ENCODE results near the gene RAPGEF4.

RAPGEF4 gene

GRCh38 chr2:172997031-172997430 lies 261.4 kb downstream of the RAPGEF4 start:
- DNase-seq (ENCODE audit: low read depth in 2 of 2) = no peak

GRCh38 chr2:172998547-172999272 lies 263.1 kb downstream of the RAPGEF4 start:
- no peak for DNase-seq (ENCODE audit: low read depth in 2 of 2)

- DNase-seq (ENCODE audit: low read depth in 2 of 2) = no peak
Measured at GRCh38 chr2:172999641-173000386, 264.2 kb downstream of the RAPGEF4 start.

DNA sequence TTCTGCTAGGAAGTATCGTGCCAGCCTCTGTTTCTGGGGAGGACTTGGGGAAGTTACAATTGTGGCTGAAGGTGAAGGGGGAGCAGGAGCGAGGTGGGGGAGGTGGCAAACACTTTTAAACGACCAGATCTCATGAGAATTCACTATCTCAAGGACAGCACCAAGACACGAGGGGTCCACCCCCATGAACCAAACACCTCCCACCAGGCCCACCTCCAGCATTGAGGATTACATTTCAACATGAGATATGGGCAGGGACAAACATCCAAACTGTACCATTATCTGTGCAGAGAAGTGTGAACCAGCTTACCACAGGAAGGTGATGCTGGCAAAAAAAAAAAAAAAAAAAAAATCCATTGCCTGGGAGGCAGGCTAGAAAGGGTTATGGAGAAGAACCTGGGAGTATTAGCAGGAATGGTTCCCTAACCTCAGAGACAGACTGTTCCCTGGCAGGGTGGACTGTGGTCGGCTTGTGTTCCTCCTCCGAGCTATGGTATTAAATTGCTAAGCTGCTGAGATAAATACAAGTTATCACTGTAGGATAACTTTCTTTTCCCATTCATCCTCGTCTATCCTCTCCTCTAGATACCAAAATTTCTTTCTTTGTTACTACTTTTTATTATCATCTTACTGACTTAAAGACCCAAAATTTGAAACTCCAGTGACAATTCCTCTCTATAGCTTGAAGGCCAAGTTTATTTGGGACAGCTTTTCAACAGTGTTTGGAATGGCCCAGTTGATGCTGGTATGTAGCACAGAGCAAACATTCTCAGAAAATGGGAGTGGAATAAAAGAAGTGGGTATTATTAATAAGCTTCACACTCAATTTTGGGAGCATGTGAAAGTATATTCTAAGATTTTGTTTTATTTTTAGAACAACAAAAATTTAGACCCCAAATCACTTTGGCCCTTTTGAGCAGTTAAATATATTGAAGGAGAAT lies 266.3 kb downstream of the RAPGEF4 start:
- no peak for DNase-seq (ENCODE audit: low read depth in 2 of 2)

GRCh38 chr2:173002751-173003541 lies 267.3 kb downstream of the RAPGEF4 start:
- DNase-seq (ENCODE audit: low read depth in 2 of 2) = no peak

GRCh38 chr2:173008786-173009185 lies 273.1 kb downstream of the RAPGEF4 start:
- no peak for DNase-seq (ENCODE audit: low read depth in 2 of 2)

DNA sequence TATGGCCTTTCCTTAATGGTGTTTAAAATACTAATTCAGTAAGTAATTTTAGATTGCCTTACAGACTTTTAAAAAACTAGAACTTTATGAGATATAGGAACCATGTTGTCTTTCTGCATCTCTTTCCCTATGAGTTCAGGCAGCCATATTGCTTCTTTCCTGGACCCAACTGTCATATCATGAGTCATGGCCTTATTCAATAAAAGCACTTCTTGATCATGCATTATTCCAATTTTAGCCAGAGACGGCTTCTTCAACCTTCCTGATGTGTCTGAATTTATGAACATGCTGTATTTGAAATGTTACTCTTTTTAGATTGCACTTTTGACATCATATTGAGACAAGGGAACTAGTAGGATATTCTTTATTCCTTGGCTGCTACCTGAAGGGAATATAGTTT lies 274.6 kb downstream of the RAPGEF4 start:
- DNase-seq (ENCODE audit: low read depth in 2 of 2) = no peak

GRCh38 chr2:173016451-173016850 lies 280.8 kb downstream of the RAPGEF4 start:
- no peak for DNase-seq (ENCODE audit: low read depth in 2 of 2)

DNA sequence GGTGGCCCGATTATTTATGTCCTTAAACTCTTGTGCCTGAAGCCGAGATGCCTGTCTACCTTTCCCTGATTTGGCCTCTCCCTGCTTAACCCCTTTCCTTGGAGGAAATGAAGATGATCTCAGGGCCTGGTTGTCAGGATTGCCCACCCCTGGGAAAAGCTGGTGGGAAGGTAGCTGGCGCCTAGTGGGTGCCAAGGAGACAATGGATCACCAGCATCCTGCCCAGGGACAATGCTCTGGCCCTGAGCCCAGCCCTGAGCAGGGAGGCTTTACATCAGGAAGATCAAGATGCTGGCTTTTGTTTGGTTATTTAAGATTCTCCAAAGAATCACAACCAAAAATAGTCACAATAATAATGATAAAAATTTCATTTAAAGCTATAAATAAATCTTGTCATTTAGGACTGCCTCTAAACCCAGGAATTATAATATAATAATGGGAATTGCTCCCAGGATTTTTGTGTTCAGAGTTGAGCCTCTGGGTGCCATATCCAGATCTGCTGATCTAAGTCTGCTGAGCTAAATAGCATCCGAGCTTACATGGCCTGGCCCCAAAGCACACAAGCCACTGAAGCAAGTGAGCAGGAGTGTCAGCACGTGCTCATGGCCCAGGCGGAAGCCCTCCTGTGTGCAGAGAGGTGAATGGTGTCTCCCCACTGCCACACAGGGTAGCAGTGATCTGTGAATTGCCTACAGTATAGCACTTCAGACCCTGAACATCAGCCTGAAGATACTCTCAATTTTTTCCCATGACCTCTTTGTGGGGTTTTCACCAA lies 282.2 kb downstream of the RAPGEF4 start:
- no peak for DNase-seq (ENCODE audit: low read depth in 2 of 2)

DNA sequence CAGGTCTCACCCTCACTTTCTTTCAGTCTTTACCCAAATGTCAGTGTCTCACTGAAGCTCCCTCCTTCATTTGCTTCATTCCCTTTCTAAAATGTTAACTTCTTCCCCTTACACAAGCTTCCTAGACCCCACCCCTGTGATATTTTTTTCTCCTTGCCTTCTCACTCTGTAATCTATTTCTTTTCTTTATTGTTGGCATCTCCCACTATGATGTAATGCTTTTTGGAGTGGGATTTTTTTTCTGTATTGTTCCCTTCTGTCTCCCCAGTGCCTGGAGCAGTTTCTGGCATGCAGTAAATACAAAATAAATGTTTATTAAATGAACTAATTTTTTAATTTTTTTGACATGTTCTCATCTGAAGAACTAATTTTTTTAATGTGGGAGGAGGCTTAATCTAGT lies 284.1 kb downstream of the RAPGEF4 start:
- no peak for DNase-seq (ENCODE audit: low read depth in 2 of 2)

DNA sequence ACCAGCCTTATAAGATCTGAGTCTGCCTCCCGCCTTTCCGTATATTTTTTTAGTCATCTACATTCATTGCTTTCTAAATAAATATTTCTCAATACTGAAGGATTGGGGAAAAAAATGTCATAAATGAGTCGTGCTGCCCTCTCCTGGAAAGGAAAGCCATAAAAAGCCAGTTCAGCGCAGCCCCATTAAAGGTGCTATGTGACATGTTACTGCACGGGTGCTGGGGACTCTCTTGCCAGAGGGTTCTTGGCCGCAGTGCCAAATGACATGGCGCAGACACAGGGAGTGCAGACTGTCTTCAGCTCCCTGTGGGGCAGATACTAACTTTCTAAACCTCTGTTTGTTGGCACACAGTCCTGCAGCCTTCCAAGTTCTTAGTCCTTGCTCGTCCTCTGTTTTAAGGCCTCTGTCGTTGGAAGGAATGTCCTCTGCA lies 286.3 kb downstream of the RAPGEF4 start:
- no peak for DNase-seq (ENCODE audit: low read depth in 2 of 2)

DNA sequence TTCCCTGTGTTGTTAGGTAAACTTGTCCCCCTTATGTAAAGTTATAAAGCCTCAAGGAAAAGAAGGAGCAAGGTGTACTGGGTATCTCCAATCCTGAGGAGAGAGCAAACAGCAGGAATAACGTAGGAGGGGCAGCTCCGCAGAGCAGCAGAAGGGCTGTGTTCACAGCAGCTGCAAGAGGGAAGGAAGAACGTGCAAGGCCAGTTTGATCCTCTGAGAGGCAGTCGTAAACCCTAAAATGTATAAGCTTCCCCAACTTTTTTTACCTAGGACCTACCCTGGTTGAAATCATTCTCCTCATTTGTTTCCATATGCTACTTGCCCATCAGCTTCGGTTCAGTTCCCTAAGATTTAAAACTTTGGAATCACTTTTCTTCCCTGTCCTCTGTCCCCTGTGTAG lies 288.1 kb downstream of the RAPGEF4 start:
- no peak for DNase-seq (ENCODE audit: low read depth in 2 of 2)

DNA sequence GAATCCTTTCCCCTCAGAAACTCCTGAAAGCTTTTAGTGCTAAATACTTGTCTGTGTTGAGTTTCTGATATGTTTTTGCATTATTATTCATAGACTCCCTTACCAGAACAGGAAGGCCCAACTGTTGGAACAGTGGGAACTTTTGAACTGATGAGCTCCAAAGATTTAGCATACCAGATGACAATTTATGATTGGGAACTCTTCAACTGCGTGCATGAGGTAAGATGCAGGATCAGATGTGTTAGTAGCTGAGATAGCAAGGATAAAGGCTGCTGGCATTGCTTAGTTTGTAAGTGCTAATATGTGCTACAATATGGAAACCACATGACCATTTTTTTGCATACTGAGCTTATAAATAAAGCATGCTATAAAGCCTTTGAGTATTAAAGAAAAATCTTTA lies 290.8 kb downstream of the RAPGEF4 start:
- DNase-seq (ENCODE audit: low read depth in 2 of 2) = no peak

DNA sequence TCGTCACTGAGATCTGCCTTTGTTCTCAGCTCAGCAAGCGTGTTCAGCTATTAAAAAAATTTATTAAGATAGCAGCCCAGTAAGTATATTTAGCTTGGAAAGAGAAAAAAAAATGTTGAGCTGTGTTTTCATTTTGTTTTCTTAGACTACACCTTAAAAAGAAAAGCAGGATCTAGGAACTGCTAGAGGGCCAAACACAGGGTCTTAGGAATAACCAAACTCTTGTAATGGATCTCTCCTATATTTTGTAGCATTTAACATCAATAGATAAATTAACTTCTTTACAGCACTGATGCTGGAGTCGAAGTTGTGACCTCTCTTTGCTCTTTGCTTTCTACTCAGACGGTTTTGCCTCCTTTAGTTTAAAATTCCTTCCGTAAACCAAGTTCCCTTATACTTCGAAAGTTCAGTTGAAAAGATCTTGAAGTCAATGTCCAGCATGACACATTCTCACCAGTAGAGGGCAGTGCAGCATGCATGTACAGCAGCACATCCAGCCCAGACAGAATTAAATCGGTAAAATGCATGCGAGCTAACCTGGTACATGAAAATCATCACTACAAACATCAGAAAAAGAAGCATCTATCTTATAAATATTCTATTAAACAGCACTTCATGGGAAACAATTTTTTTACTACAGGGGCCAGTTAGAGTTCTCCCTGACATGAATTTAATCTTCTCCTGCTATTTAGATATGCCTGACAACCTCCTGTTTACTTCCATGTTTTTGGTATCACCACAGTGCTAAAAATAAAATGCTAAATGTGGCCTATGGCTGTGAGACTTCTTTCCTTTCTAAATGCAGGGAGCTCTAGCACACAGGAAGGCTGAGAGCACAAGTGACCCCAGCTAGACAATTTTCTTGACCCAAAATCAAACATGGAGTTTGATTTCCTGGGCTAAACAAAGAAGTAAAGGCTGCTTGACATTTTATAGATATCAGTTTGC lies 291.8 kb downstream of the RAPGEF4 start:
- peak; percentile 17 to 54 for DNase-seq (ENCODE audit: low read depth in 2 of 2)

DNA sequence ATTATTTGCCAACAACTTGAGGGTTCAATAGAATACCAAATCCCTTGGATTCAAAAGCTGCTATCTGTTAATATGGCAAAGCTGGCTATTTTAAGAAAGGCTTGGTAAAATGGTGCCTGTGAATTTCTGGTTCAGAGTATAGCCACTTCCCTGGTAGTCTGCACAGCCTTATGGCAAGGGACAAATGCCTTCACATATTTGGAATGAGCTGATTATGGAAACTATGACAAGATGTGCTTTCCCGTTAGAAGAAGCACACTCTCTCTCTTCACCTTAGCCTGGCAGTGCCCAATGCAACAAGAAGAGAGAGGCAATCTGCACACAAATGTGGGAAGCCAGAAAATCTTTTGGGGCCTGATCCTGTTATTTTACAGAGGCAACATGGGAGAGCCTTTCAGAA lies 292.5 kb downstream of the RAPGEF4 start:
- DNase-seq (ENCODE audit: low read depth in 2 of 2) = no peak

- DNase-seq (ENCODE audit: low read depth in 2 of 2) = no peak
Measured at GRCh38 chr2:173028671-173029070, 293.0 kb downstream of the RAPGEF4 start.

GRCh38 chr2:173030561-173031490 lies 295.2 kb downstream of the RAPGEF4 start:
- no peak for DNase-seq (ENCODE audit: low read depth in 2 of 2)

DNA sequence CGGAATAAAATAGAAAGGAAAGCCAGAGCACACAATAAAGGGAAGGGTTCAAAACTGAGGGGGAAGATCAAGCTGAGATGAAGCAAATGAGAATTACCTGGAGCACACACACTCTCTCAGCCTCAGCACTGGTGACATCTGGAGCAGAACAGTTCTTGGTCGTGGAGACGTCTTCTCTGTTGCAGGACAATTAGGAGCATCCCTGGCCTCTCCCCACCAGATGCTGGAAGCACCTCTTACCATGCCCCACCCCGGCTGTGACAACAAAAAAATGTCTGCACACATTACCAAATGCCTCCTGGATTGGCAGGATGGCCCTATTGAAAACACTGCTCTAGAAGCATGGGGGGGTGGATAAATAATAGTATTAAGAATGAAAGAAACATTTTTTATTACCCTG lies 296.4 kb downstream of the RAPGEF4 start:
- DNase-seq (ENCODE audit: low read depth in 2 of 2) = no peak
